ENCODE measurements around the gene CCND1.

CCND1 gene

DNA sequence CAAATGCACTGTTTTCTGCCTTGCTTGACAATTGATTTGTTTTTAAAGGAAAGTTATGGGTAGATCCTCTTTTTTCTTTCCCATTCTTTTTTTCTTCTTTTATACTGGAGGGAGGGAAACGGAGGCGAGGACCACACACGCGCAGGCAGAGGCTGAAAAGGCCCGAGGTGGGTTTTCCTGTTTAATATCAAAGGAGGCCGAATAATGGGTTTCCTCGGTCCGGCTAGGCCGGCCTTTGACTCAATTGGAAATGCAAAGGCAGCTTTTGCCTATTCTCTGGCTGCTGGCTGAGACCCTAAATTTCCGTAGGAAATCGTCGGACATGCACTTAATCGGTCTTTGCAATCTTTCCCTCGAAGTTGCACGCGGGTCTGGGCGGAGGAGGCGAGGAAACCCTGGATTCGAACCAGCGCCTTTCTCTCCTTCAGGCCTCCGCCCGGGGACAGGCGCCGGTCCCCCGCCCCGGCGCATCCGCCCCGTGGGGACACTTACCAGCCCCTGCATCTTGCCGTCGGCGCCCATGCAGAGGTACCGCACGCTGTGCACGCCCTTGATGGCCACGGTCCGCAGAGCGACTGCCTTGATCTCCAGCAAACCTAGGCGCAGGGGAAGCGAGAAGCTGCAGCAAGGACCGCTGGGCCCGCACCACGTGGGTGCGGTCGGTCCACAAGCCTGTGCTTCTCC lies 62.0 kb downstream of the CCND1 start:
- Histone ChIP-seq H3K36me3 (ENCODE audit: insufficient read depth) (no peaks in the 10 kb centered on the region), H3K27me3 (ENCODE audit: insufficient read depth, low read depth) (peaks cover 16% of the 10 kb centered on the region), H3K27ac (no peak overlapping the region), H3K79me2 (ENCODE audit: insufficient read depth, low read depth) (no peaks in the 10 kb centered on the region), H3K4me2 (no peak overlapping the region), H2AFZ (ENCODE audit: low read depth) (no peak overlapping the region), H3K4me3 (IDR thresholded peaks at IDR 0.05; ENCODE audit: insufficient read depth, low read depth, low read length) (no peak overlapping the region), H4K20me1 (ENCODE audit: insufficient read depth) (no peaks in the 10 kb centered on the region), H3K4me1 (ENCODE audit: low read depth, poor library complexity, severe bottlenecking) (no peaks in the 10 kb centered on the region), H3K9ac (no peak overlapping the region)
- TF ChIP-seq, protein P1, sequence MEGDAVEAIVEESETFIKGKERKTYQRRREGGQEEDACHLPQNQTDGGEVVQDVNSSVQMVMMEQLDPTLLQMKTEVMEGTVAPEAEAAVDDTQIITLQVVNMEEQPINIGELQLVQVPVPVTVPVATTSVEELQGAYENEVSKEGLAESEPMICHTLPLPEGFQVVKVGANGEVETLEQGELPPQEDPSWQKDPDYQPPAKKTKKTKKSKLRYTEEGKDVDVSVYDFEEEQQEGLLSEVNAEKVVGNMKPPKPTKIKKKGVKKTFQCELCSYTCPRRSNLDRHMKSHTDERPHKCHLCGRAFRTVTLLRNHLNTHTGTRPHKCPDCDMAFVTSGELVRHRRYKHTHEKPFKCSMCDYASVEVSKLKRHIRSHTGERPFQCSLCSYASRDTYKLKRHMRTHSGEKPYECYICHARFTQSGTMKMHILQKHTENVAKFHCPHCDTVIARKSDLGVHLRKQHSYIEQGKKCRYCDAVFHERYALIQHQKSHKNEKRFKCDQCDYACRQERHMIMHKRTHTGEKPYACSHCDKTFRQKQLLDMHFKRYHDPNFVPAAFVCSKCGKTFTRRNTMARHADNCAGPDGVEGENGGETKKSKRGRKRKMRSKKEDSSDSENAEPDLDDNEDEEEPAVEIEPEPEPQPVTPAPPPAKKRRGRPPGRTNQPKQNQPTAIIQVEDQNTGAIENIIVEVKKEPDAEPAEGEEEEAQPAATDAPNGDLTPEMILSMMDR (conservative IDR thresholded peaks at IDR 0.05; ENCODE audit: low read depth, low read length) = no peak

DNA sequence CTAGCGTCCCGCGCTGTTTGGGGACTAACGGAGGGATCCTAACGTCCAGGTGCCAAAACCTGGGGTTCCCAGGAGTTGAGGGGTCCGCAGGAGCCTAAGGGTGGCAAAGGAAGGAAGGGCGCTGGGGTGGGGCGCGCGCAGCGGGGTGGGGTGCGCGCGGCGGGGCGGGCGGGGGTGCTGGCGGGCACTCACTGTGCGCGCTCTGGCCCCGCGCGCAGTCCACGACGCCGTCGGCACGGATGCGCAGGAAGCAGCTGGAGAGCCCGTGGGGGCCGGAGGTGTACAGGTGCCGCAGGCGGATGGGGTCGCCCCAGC lies 62.5 kb downstream of the CCND1 start:
- no peak overlapping the region for H3K9ac ChIP-seq
- H3K27ac ChIP-seq = no peak overlapping the region
- TF ChIP-seq, protein P1 (conservative IDR thresholded peaks at IDR 0.05; ENCODE audit: low read depth, low read length) = no peak
- no peaks in the 10 kb centered on the region for H3K36me3 ChIP-seq (ENCODE audit: insufficient read depth)
- no peak overlapping the region for H3K4me2 ChIP-seq
- no peaks in the 10 kb centered on the region for H4K20me1 ChIP-seq (ENCODE audit: insufficient read depth)
- H2AFZ ChIP-seq (ENCODE audit: low read depth) = no peak overlapping the region
- H3K27me3 ChIP-seq (ENCODE audit: insufficient read depth, low read depth) = peaks cover 17% of the 10 kb centered on the region
- no peaks in the 10 kb centered on the region for H3K4me1 ChIP-seq (ENCODE audit: low read depth, poor library complexity, severe bottlenecking)
- H3K4me3 ChIP-seq (IDR thresholded peaks at IDR 0.05; ENCODE audit: insufficient read depth, low read depth, low read length) = no peak overlapping the region
- H3K79me2 ChIP-seq (ENCODE audit: insufficient read depth, low read depth) = no peaks in the 10 kb centered on the region

Measured in KMS-11 (cell line).